A673 (cell line): ENCODE measurements around the gene ERC1. TPM values are rescaled to one million over a fixed set of nuclear protein-coding genes. Genes with fewer than 3 reads are reported as not detected.

ENCODE experiments used
- BruUV-seq: library from RNA; stranded (reverse); fragments of 400-500 nt; replicated peaks from 2 replicates; lab custom pipeline; 2021; lab: Mats Ljungman, UMichigan
- CTCF ChIA-PET: fragments of 300-600 bp; sonication (Branson Sonifier 250); formaldehyde crosslinking; loops from one replicate; lab custom pipeline; 2022; ENCODE audit warnings: antibody characterized with exemption; lab: Charles Lee
- POLR2A ChIA-PET: fragments of 300-600 bp; sonication (Branson Sonifier 250); formaldehyde crosslinking; loops from one replicate; lab custom pipeline; 2022; ENCODE audit warnings: antibody characterized with exemption; ENCODE audit not compliant: low non-redundant PET; lab: Charles Lee
- DNase-seq: peaks from one replicate; pipeline ENCODE4 v3.0.0-alpha.2; 2015; ENCODE audit warnings: low spot score
- H3K27ac ChIP-seq: fragments of 200-600 bp; sonication (generic); 2 replicates; pipeline ENCODE4 v1.5.1; 2016; ENCODE audit warnings: mixed run types, low read depth, mild to moderate bottlenecking, mixed read lengths, antibody characterized with exemption, low read length; ENCODE audit not compliant: poor library complexity, severe bottlenecking
- H3K27me3 ChIP-seq: fragments of 200-600 bp; sonication (generic); replicated peaks from 2 replicates; pipeline ENCODE4 v1.6.1; 2017; ENCODE audit warnings: mixed run types, low read depth, mild to moderate bottlenecking, mixed read lengths, antibody characterized with exemption, low read length; ENCODE audit not compliant: insufficient read depth, poor library complexity
- H3K36me3 ChIP-seq: fragments of 200-600 bp; sonication (generic); 2 replicates; pipeline ENCODE4 v1.6.1; 2016; ENCODE audit warnings: mixed run types, mild to moderate bottlenecking, mixed read lengths, antibody characterized with exemption, low read length; ENCODE audit not compliant: insufficient read depth, poor library complexity, severe bottlenecking
- H3K4me1 ChIP-seq: fragments of 200-600 bp; sonication (generic); 2 replicates; pipeline ENCODE4 v1.6.1; 2017; ENCODE audit warnings: mixed run types, mild to moderate bottlenecking, mixed read lengths, antibody characterized with exemption, low read length; ENCODE audit not compliant: insufficient read depth, poor library complexity, severe bottlenecking
- H3K4me3 ChIP-seq: fragments of 200-600 bp; sonication (generic); 2 replicates; pipeline ENCODE4 v1.5.1; 2016; ENCODE audit warnings: low read depth, mixed run types, mild to moderate bottlenecking, mixed read lengths, low read length; ENCODE audit not compliant: poor library complexity, severe bottlenecking
- H3K9me3 ChIP-seq: fragments of 200-600 bp; sonication (generic); 2 replicates; pipeline ENCODE4 v1.6.1; 2016; ENCODE audit warnings: mixed run types, low read depth, mild to moderate bottlenecking, mixed read lengths, antibody characterized with exemption, low read length; ENCODE audit not compliant: poor library complexity, severe bottlenecking
- EZH2 ChIP-seq: fragments of 200-600 bp; sonication (generic); IDR thresholded peaks from 2 replicates; pipeline ENCODE4 v1.6.1; 2017; ENCODE audit warnings: borderline replicate concordance, low read depth, mild to moderate bottlenecking, mixed read lengths, antibody characterized with exemption, low read length; ENCODE audit not compliant: poor library complexity, severe bottlenecking
- intact Hi-C: fragments of 100-400 bp; cut with micrococcal nuclease; formaldehyde crosslinking; loops from one replicate; pipeline ENCODE4 v1.10.0; 2022; ENCODE audit not compliant: unreplicated experiment
- total RNA-seq: library from RNA; stranded (reverse); gene quantifications from 2 replicates; pipeline ENCODE4 v1.2.3, GENCODE V29; 2021
- TF ChIP-seq, protein P1 (sequence below): fragments of 300-800, 200-600 bp; sonication (generic); conservative IDR thresholded peaks from 2 replicates; pipeline ENCODE4 v1.5.1; 2017; ENCODE audit warnings: low read depth, mild to moderate bottlenecking, antibody characterized with exemption, low read length, moderate library complexity, mixed read lengths

The ERC1 gene
- total RNA-seq, 1 experiment from 2014 or later, result 60.7 TPM

DNA sequence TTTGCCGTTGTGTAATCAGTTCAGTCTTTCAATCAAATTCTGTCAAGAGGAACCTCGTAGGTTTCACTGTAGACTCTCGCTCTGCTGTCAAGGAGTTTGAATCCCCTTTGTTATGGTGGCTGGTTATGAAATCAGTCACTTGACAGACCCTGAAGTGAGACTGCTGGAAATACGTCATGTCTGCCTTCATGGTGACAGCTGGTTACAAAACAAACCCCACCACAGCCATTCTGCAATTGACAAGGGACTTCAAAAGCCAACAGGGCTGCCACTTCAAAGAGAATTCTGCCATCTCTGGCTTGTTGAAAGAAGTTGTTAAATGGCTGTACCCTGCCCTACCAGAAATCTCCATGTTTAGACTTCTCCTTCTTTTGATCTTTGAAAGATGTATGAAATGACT lies 286.9 kb downstream of the ERC1 start:
- intact Hi-C loops, result no loop called here
- Histone ChIP-seq H3K4me3 (no peak overlapping the region), H3K4me1 (peaks cover 17% of the 10 kb centered on the region), H3K27me3 (no peaks in the 10 kb centered on the region), H3K36me3 (no peaks in the 10 kb centered on the region), H3K9me3 (no peaks in the 10 kb centered on the region), H3K27ac (no peak overlapping the region)
- TF ChIP-seq, protein P1, sequence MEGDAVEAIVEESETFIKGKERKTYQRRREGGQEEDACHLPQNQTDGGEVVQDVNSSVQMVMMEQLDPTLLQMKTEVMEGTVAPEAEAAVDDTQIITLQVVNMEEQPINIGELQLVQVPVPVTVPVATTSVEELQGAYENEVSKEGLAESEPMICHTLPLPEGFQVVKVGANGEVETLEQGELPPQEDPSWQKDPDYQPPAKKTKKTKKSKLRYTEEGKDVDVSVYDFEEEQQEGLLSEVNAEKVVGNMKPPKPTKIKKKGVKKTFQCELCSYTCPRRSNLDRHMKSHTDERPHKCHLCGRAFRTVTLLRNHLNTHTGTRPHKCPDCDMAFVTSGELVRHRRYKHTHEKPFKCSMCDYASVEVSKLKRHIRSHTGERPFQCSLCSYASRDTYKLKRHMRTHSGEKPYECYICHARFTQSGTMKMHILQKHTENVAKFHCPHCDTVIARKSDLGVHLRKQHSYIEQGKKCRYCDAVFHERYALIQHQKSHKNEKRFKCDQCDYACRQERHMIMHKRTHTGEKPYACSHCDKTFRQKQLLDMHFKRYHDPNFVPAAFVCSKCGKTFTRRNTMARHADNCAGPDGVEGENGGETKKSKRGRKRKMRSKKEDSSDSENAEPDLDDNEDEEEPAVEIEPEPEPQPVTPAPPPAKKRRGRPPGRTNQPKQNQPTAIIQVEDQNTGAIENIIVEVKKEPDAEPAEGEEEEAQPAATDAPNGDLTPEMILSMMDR, result no peak
- no peak for TF ChIP-seq EZH2
- BruUV-seq, result no TSS peak
- CTCF ChIA-PET, result no interaction called here
- POLR2A ChIA-PET, result no interaction called here
- no peak for DNase-seq

DNA sequence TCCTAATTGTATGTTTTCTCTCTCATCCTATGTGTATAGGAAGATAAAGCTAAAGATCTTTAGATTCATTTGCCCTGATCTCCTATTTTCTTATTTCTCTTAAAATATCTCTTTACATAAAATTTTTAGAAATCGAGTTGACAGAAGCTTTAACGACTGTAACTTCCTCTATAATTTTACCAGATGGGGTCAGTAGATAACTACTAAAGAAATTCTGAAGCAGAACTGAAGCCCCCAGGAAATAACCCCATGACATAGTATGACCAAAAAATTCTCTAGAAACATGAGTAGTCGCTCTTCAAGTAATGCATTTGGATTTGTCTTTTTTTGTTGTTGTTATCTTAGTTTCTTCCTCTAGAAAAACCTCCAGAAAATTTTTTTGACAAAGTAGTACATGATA lies 288.0 kb downstream of the ERC1 start:
- no peaks in the 10 kb centered on the region for H3K27me3 ChIP-seq
- DNase-seq, result no peak
- ChIA-PET CTCF (interaction anchor here (0.7 kb wide), 1 partner anchor 161 kb away, joined by 3 read pairs; no protein-coding TSS in a partner anchor), POLR2A (interaction anchor here (0.7 kb wide), 2 partner anchors 14 to 371 kb away, joined by 3 to 9 read pairs; no protein-coding TSS in a partner anchor)
- peaks cover 27% of the 10 kb centered on the region for H3K4me1 ChIP-seq
- H3K27ac ChIP-seq, result no peak overlapping the region
- no peak overlapping the region for H3K4me3 ChIP-seq
- intact Hi-C loops, result no loop called here
- H3K9me3 ChIP-seq, result no peaks in the 10 kb centered on the region
- no peaks in the 10 kb centered on the region for H3K36me3 ChIP-seq
- BruUV-seq, result no TSS peak
- TF ChIP-seq, protein P1, result no peak; the same call in 1 of the 2 replicates
- no peak for TF ChIP-seq EZH2

DNA sequence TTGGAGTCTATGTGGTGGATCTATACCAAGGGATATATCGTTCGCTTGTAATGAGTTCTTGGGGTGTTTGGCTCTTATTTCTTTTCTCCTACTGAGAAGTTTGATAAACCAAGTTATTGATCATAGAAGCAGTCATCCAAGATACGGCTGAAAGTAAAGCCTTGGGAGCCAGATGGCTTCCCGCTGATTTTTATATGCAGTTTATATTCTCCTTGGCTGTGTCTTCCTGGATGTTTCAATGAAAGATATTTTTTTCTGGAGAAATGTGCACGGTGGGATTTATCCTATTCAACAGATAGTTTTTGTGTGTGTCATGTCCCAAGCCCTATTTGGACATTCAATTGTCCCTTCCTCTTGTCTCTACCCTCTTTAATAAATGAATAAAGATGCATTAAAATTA lies 289.0 kb downstream of the ERC1 start:
- Histone ChIP-seq H3K4me1 (peaks cover 27% of the 10 kb centered on the region), H3K27ac (no peak overlapping the region), H3K36me3 (no peaks in the 10 kb centered on the region), H3K4me3 (no peak overlapping the region), H3K27me3 (no peaks in the 10 kb centered on the region), H3K9me3 (no peaks in the 10 kb centered on the region)
- no peak for DNase-seq
- ChIA-PET CTCF (no interaction called here), POLR2A (no interaction called here)
- BruUV-seq, result no TSS peak
- intact Hi-C loops, result loop anchor here (5.0 kb wide), 1 partner anchor 312 kb away; the partner anchor contains the start of gene FBXL14
- TF ChIP-seq EZH2, result no peak
- TF ChIP-seq, protein P1, result no peak
